ENCODE data around the gene ADGRL1.
A peak's percentile ranks its signal among the peaks of the same experiment; 100 is the strongest.
"Not testable (repeated sequence)": the region's sequence is repeated elsewhere in the genome, so short reads cannot be mapped to it uniquely, and the experiment has no call there.

Gene ADGRL1

DNA sequence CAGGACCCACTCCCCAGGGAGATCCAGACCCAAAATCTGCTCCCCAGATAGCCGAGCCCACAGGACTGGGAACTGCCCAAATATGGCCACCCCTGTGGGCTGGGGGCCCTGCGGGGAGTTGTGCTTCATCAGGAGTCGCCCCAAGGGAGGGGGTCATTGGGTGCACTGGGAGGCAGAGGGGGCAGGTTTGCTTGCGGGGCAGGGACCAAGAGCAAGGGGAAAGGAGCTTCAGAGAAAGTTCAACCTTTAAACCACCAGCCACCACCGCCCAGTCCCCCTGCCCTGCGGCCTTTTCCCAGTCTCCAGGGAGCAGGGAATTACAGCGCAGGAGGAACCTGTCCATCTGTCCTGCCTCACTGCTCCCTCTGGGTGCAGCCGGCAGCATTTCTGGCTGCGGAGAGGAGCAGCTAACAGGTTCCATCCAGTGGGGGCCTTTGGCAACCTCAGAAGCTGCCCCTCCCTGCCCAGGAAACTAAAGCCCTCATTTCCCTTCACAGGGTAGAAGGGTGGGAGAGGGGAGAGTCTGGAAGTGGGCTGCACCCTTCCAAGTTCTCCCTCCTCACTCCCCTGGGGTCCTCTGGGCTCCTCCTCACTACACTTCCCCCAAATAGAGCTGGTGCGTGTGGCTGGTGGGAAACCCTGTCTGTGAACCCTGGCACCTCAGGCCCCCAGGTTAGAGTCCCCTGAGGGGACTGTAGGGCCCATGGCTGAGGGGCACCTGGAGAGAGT lies 55.8 kb downstream of the ADGRL1 start:
- Histone ChIP-seq H3K27me3 (no peaks in the 10 kb centered on the region), H3K36me3 (peaks cover 25% of the 10 kb centered on the region), H3K9me3 (no peaks in the 10 kb centered on the region), H3K4me1 (peaks cover 9% of the 10 kb centered on the region), H3K4me3 (ENCODE audit: low read depth, low read length) (peak overlapping the region; percentile 37)
- peak; percentile 83 for DNase-seq
- TF ChIP-seq, protein P1, sequence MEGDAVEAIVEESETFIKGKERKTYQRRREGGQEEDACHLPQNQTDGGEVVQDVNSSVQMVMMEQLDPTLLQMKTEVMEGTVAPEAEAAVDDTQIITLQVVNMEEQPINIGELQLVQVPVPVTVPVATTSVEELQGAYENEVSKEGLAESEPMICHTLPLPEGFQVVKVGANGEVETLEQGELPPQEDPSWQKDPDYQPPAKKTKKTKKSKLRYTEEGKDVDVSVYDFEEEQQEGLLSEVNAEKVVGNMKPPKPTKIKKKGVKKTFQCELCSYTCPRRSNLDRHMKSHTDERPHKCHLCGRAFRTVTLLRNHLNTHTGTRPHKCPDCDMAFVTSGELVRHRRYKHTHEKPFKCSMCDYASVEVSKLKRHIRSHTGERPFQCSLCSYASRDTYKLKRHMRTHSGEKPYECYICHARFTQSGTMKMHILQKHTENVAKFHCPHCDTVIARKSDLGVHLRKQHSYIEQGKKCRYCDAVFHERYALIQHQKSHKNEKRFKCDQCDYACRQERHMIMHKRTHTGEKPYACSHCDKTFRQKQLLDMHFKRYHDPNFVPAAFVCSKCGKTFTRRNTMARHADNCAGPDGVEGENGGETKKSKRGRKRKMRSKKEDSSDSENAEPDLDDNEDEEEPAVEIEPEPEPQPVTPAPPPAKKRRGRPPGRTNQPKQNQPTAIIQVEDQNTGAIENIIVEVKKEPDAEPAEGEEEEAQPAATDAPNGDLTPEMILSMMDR (IDR thresholded peaks at IDR 0.05; ENCODE audit: low read depth, low read length) = peak; percentile 24; the same call in 1 of the 2 replicates

GRCh38 chr19:14149509-14149994 lies 56.4 kb downstream of the ADGRL1 start:
- H3K27me3 ChIP-seq = no peaks in the 10 kb centered on the region
- DNase-seq = peak; percentile 55
- H3K36me3 ChIP-seq = peaks cover 21% of the 10 kb centered on the region
- H3K4me1 ChIP-seq = peaks cover 9% of the 10 kb centered on the region
- peak overlapping the region; percentile 37 for H3K4me3 ChIP-seq (ENCODE audit: low read depth, low read length)
- H3K9me3 ChIP-seq = no peaks in the 10 kb centered on the region
- TF ChIP-seq, protein P1 (IDR thresholded peaks at IDR 0.05; ENCODE audit: low read depth, low read length) = no peak

DNA sequence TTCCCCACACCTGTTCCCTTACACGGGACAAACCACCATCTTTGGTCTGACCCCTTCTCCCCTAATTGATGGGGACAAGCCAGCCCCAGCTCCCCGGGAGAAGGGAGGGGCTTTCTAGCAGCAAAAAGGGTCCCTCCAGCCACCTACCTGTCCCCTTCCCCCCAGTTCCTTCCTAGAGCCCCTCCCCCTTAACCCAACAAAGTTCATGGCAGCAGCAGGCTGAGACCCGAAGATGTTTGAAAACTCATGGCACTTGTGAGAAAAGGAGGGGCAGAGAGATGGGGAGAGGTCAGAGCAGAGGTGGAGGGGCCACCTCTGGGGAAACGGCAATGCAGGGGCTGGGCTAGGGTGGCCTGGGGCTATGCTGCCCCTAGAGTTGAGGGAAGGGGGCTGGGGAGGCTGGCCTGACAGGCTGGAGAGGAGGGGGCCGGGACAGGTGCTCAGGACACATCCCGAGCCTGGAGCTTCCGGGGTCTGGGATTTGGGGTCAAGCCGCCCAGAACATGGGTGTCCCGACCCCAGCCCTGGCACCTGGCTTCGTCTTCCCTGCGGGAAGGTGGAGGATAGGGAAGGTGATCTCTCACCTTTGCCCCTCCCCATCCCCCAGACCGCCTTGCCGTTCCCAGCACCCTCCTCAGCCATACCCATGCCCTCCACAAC lies 57.1 kb downstream of the ADGRL1 start:
- peaks cover 9% of the 10 kb centered on the region for H3K4me1 ChIP-seq
- TF ChIP-seq, protein P1 (IDR thresholded peaks at IDR 0.05; ENCODE audit: low read depth, low read length) = no peak

DNA sequence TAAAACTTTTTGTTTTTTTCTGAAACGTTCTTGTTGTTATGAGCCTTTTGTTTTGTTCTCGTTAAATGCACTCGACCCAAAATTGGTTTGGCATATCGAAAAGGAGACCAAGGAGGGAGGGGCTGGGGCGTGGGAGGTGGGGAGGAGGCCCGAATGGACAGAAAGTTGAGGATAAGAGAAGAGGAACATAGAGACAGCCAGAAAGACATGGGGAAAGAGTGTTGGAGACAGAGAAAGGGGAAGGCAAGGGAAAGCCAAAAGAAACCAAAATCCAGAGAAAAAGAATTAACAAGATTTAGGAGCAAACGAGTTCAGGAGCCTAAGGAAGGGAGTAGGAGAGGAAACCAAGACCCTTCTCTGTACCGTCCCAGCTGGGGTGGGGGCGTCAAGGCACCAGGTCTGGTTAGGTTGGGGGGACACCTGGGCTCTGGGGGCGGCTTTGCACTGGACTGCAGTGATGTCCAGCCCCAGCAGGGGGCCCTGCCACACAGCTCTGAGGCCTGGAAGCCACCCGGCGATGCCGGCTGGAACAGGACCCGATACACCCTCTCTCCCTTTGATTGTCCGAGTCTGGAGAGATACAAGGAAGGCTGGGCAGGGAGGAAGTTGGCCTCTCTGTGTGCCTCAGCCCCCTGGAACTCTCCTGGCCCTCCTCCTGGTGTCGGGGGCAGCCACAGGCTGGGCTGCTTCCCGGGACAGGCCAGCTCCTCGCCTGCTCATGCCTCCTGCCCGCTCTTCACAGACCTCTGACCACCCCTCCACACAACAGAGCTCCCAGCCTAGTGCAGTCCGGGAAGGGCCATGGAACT lies 58.0 kb downstream of the ADGRL1 start:
- Histone ChIP-seq H3K4me3 (ENCODE audit: low read depth, low read length) (no peak overlapping the region), H3K9me3 (no peaks in the 10 kb centered on the region), H3K4me1 (peaks cover 9% of the 10 kb centered on the region), H3K27me3 (no peaks in the 10 kb centered on the region), H3K36me3 (peaks cover 16% of the 10 kb centered on the region; the same call in 1 of the 2 replicates)
- TF ChIP-seq, protein P1 (IDR thresholded peaks at IDR 0.05; ENCODE audit: low read depth, low read length) = peak; percentile 92
- peak; percentile 83 for DNase-seq

More for the DNA sequence above, 57.1 kb downstream of the ADGRL1 start:
- H3K36me3 ChIP-seq = peaks cover 16% of the 10 kb centered on the region
- no peaks in the 10 kb centered on the region for H3K9me3 ChIP-seq
- no peaks in the 10 kb centered on the region for H3K27me3 ChIP-seq
- DNase-seq = no peak
- no peak overlapping the region for H3K4me3 ChIP-seq (ENCODE audit: low read depth, low read length)

GRCh38 chr19:14146789-14147216 lies 59.2 kb downstream of the ADGRL1 start:
- TF ChIP-seq, protein P1 (IDR thresholded peaks at IDR 0.05; ENCODE audit: low read depth, low read length) = no peak
- Histone ChIP-seq H3K27me3 (no peaks in the 10 kb centered on the region), H3K36me3 (peaks cover 8% of the 10 kb centered on the region; the same call in 1 of the 2 replicates), H3K4me3 (ENCODE audit: low read depth, low read length) (no peak overlapping the region), H3K9me3 (no peaks in the 10 kb centered on the region), H3K4me1 (peaks cover 9% of the 10 kb centered on the region)
- no peak for DNase-seq

GRCh38 chr19:14146169-14146568 lies 59.8 kb downstream of the ADGRL1 start:
- not testable (repeated sequence) for H3K27me3 ChIP-seq; H3K9me3 ChIP-seq; DNase-seq; H3K4me1 ChIP-seq; H3K36me3 ChIP-seq; H3K4me3 ChIP-seq (ENCODE audit: low read depth, low read length)

Data from BE2C (cell line).